ENCODE data around the gene PRR27.
"Not testable (repeated sequence)": the region's sequence is repeated elsewhere in the genome, so short reads cannot be mapped to it uniquely, and the experiment has no call there.

Gene PRR27

GRCh38 chr4:70203601-70204000 lies 49.6 kb downstream of the PRR27 start:
- DNase-seq: no peak

DNA sequence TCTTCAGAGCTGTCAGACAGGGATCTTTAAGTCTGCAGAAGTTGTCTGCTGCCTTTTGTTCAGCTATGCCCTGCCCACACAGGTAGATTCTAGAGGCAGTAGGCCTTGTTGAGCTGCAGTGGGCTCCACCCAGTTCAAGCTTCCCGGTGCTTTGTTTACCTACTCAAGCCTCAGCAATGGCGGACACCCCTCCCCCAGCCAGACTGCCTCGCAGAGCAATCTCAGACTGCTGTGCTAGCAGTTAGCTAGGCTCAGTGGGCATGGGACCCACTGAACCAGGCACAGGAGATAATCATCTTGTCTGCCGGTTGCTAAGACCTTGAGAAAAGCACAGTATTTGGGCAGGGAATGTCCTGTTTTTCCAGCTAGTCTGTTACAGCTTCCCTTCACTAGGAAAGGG lies 58.7 kb downstream of the PRR27 start:
- DNase-seq: not testable (repeated sequence)

Measured in suppressor macrophage (primary cell).